GM12878 (cell line): Measurements from ENCODE around the gene MYB. TPM values are rescaled to one million over a fixed set of nuclear protein-coding genes. Genes with fewer than 3 reads are reported as not detected.

Source experiments
- ATAC-seq: fragments of 200-7000 bp; cut with Tn5 transposase; 3 replicates; pipeline ENCODE4 v1.9.1; 2020; ENCODE audit warnings: mild to moderate bottlenecking, moderate library complexity
- BruUV-seq: library from RNA; stranded (reverse); fragments of 400-500 nt; replicated peaks from 2 replicates; lab custom pipeline; 2021; lab: Mats Ljungman, UMichigan
- CTCF ChIA-PET: fragments of 300-600 bp; sonication (Branson Sonifier 250); formaldehyde crosslinking; extraction: SDS; loops from one replicate; lab custom pipeline; 2021; ENCODE audit warnings: inconsistent platforms; lab: Yijun Ruan, JAX
- POLR2A ChIA-PET: fragments of 350-600 bp; formaldehyde crosslinking; extraction: SDS; loops from one replicate; lab custom pipeline; 2021; ENCODE audit warnings: inconsistent platforms; lab: Charles Lee
- RAD21 ChIA-PET: fragments of 300-600 bp; sonication (Branson Sonifier 250); formaldehyde crosslinking; loops from one replicate; lab custom pipeline; 2023; ENCODE audit warnings: antibody characterized with exemption; ENCODE audit not compliant: unreplicated experiment; lab: Charles Lee
- SMC1A ChIA-PET: fragments of 300-600 bp; sonication (Branson Sonifier 250); formaldehyde crosslinking; loops from one replicate; lab custom pipeline; 2023; ENCODE audit not compliant: unreplicated experiment, uncharacterized antibody; lab: Charles Lee
- DNase-seq: peaks from one replicate; pipeline ENCODE4 v3.0.0-alpha.2; 2011; ENCODE audit warnings: low read depth, low spot score
- FAIRE-seq: peaks from 3 replicates; lab custom pipeline; 2011; peaks lifted over from hg19 to GRCh38; lab: Jason Lieb, UNC
- H2AFZ ChIP-seq: 2 replicates; pipeline ENCODE4 v1.6.0; 2011; ENCODE audit warnings: low read depth, low read length, control low read depth; ENCODE audit not compliant: control insufficient read depth
- H3K27ac ChIP-seq: 2 replicates; pipeline ENCODE4 v1.5.1; 2011; ENCODE audit warnings: control low read depth; ENCODE audit not compliant: control insufficient read depth, insufficient read depth
- H3K27me3 ChIP-seq, 2 experiments: replicated peaks in 1 of 2; 2 replicates each; pipeline versions ENCODE4 v1.6.0 to v1.6.1; 2011; ENCODE audit warnings: low read length in 1 of 2; ENCODE audit not compliant: control insufficient read depth in 2 of 2, insufficient read depth in 2 of 2
- H3K36me3 ChIP-seq, 2 experiments: 2 replicates each; pipeline ENCODE4 v1.5.1; 2011; ENCODE audit warnings: low read length in 1 of 2; ENCODE audit not compliant: control insufficient read depth in 2 of 2, insufficient read depth in 2 of 2
- H3K4me1 ChIP-seq: 2 replicates; pipeline ENCODE4 v1.6.1; 2011; ENCODE audit warnings: mild to moderate bottlenecking, low read length, moderate library complexity, mixed read lengths; ENCODE audit not compliant: control insufficient read depth, insufficient read depth
- H3K4me2 ChIP-seq: 2 replicates; pipeline ENCODE4 v1.6.0; 2011; ENCODE audit warnings: control low read depth; ENCODE audit not compliant: control insufficient read depth, insufficient read depth
- H3K4me3 ChIP-seq: fragments of 200-600 bp; sonication (generic); 2 replicates; pipeline ENCODE4 v1.5.1; 2016
- H3K79me2 ChIP-seq: 2 replicates; pipeline ENCODE4 v1.6.0; 2011; ENCODE audit warnings: low read length; ENCODE audit not compliant: control insufficient read depth, insufficient read depth
- H3K9ac ChIP-seq: 2 replicates; pipeline ENCODE4 v1.8.0; 2011; ENCODE audit warnings: low read length, control low read depth, mixed read lengths; ENCODE audit not compliant: control insufficient read depth, insufficient read depth
- H3K9me3 ChIP-seq: replicated peaks from 3 replicates; pipeline ENCODE4 v1.5.1; 2011; ENCODE audit warnings: mild to moderate bottlenecking, low read length; ENCODE audit not compliant: control insufficient read depth, insufficient read depth
- H4K20me1 ChIP-seq: 2 replicates; pipeline ENCODE4 v1.6.0; 2011; ENCODE audit not compliant: control insufficient read depth, insufficient read depth
- BACH1 ChIP-seq: fragments of 450-650 bp; IDR thresholded peaks from 2 replicates; pipeline ENCODE4 v1.6.1; 2017; ENCODE audit warnings: mild to moderate bottlenecking, borderline replicate concordance
- BMI1 ChIP-seq: fragments of 450-650 bp; IDR thresholded peaks from 2 replicates; pipeline ENCODE4 v1.6.1; 2016; ENCODE audit warnings: mild to moderate bottlenecking, moderate library complexity, borderline replicate concordance
- FOXK2 ChIP-seq: fragments of 450-650 bp; IDR thresholded peaks from 2 replicates; pipeline ENCODE4 v1.6.1; 2017; ENCODE audit warnings: mild to moderate bottlenecking, moderate library complexity
- HDAC6 ChIP-seq: fragments of 200-600 bp; sonication (generic); IDR thresholded peaks from one replicate; pipeline ENCODE4 v1.8.0; 2017; ENCODE audit warnings: antibody characterized with exemption; ENCODE audit not compliant: unreplicated experiment
- PRDM15 ChIP-seq: fragments of 450-650 bp; formaldehyde crosslinking; IDR thresholded peaks from 2 replicates; pipeline ENCODE4 v1.4.0; 2020; ENCODE audit warnings: mild to moderate bottlenecking, moderate library complexity
- RB1 ChIP-seq: fragments of 450-650 bp; formaldehyde crosslinking; IDR thresholded peaks from 2 replicates; pipeline ENCODE4 v1.6.1; 2017; ENCODE audit warnings: mild to moderate bottlenecking, borderline replicate concordance
- RBBP5 ChIP-seq: fragments of 200-600 bp; sonication (generic); conservative IDR thresholded peaks from 2 replicates; pipeline ENCODE4 v1.6.1; 2016
- SIX5 ChIP-seq: IDR thresholded peaks from 2 replicates; pipeline ENCODE4 v1.6.1; 2011; ENCODE audit warnings: mild to moderate bottlenecking, low read depth, low read length, moderate library complexity; ENCODE audit not compliant: severe bottlenecking
- TCF12 ChIP-seq: IDR thresholded peaks from 2 replicates; pipeline ENCODE4 v1.6.1; 2011; ENCODE audit warnings: low read depth, mild to moderate bottlenecking, low read length
- TCF3 ChIP-seq: IDR thresholded peaks from 2 replicates; pipeline ENCODE4 v1.6.1; 2012; ENCODE audit warnings: low read depth, mild to moderate bottlenecking, low read length, borderline replicate concordance; ENCODE audit not compliant: insufficient read depth
- TCF7 ChIP-seq: IDR thresholded peaks from 2 replicates; pipeline ENCODE4 v1.6.1; 2014; ENCODE audit warnings: antibody characterized with exemption, borderline replicate concordance
- WRNIP1 ChIP-seq: IDR thresholded peaks from 2 replicates; pipeline ENCODE4 v1.6.1; 2011; ENCODE audit warnings: low read depth, low read length, improper control_type of control experiment, borderline replicate concordance
- YBX1 ChIP-seq: fragments of 450-650 bp; IDR thresholded peaks from 2 replicates; pipeline ENCODE4 v1.6.1; 2016; ENCODE audit warnings: antibody characterized with exemption
- YY1 ChIP-seq: IDR thresholded peaks from 2 replicates; pipeline ENCODE4 v1.6.1; 2011; ENCODE audit warnings: low read depth, mild to moderate bottlenecking, low read length
- ZBED1 ChIP-seq: IDR thresholded peaks from 2 replicates; pipeline ENCODE4 v1.6.1; 2016; ENCODE audit warnings: borderline replicate concordance
- ZBTB40 ChIP-seq: fragments of 450-650 bp; IDR thresholded peaks from 2 replicates; pipeline ENCODE4 v1.6.1; 2016; ENCODE audit warnings: mild to moderate bottlenecking, moderate library complexity, borderline replicate concordance
- ZSCAN29 ChIP-seq: fragments of 450-650 bp; IDR thresholded peaks from 2 replicates; pipeline ENCODE4 v1.6.1; 2017; ENCODE audit warnings: mild to moderate bottlenecking, moderate library complexity
- WGBS: methylation state at CpG from one replicate; pipeline ENCODE4 v1.1.6; 2016; ENCODE audit warnings: low lambda C conversion rate; ENCODE audit not compliant: insufficient replicate concordance, insufficient coverage; ENCODE audit errors: missing lambda C conversion rate; 5-methylcytosine and 5-hydroxymethylcytosine counted together
- in situ Hi-C: fragments of 300-500 bp; cut with MboI; formaldehyde crosslinking; loops from 9 replicates; pipeline ENCODE4 v1.14.3; 2018; ENCODE audit warnings: mixed read lengths
- intact Hi-C: fragments of 100-400 bp; cut with micrococcal nuclease; formaldehyde crosslinking; loops from one replicate; pipeline ENCODE4 v1.14.2; 2022; ENCODE audit not compliant: unreplicated experiment
- polyA plus RNA-seq, 11 experiments: library from polyadenylated mRNA; depleted of rRNA in 4 of 11; unstranded in 6 of 11; stranded (reverse) in 5 of 11; fragments of >200 nt; fragmentation: Nextera tagmentation in 4 of 11; fragmentation: Illumina TruSeq in 1 of 11; extraction: Ambion mirVana in 4 of 11; extraction: Trizol in 1 of 11; gene quantifications; 1 replicate in 1 of 11; 2 replicates in 10 of 11; pipeline versions ENCODE4 v1.2.1 to v1.2.3, GENCODE V29; 2011 to 2016; ENCODE audit warnings: inconsistent platforms in 2 of 11, missing spikeins in 2 of 11, low read depth in 1 of 11
- total RNA-seq, 4 experiments: library from RNA; depleted of rRNA in 3 of 4; stranded (reverse); fragments of >200 nt in 3 of 4; fragmentation: Illumina TruSeq in 1 of 4; extraction: Trizol in 1 of 4; gene quantifications; 2 replicates each; pipeline versions ENCODE4 v1.2.1 to v1.2.3, GENCODE V29; 2013 to 2021

The MYB gene
- total and polyA plus RNA-seq, 10 of the 15 experiments (the other 5 are each of a cell fraction or from before 2014, with no cell fraction given), result 7.0 to 29.8 (median 21.5) TPM

- 67% methylated on average over 9 of the region's 9 CpGs for WGBS
- Histone ChIP-seq H3K79me2 (no peaks in the 10 kb centered on the region), H3K4me3 (no peak overlapping the region), H3K9me3 (no peaks in the 10 kb centered on the region), H3K27me3 (no peaks in the 10 kb centered on the region), H3K4me1 (no peaks in the 10 kb centered on the region; the same call in 1 of the 2 replicates), H3K27ac (no peak overlapping the region), H4K20me1 (no peaks in the 10 kb centered on the region), H2AFZ (no peak overlapping the region; the same call in 1 of the 2 replicates), H3K4me2 (peak overlapping the region; percentile 7; the same call in 1 of the 2 replicates), H3K36me3 (no peaks in the 10 kb centered on the region), H3K9ac (no peak overlapping the region)
- in situ Hi-C loops (no loop called here), intact Hi-C loops (no loop called here)
- ChIA-PET RAD21 (no interaction called here), CTCF (interaction anchor here (1.4 kb wide), 1 partner anchor 15 kb away, joined by 4 read pairs; no protein-coding TSS in a partner anchor), SMC1A (interaction anchor here (0.7 to 1.8 kb wide), 4 partner anchors 18 to 145 kb away, joined by 3 to 5 read pairs (median 4); no protein-coding TSS in a partner anchor), POLR2A (no interaction called here)
- peak; percentile 32 for ATAC-seq
- no TSS peak for BruUV-seq
- FAIRE-seq, result no peak
- TF ChIP-seq BACH1, result no peak
- no peak for TF ChIP-seq TCF3
- TF ChIP-seq ZSCAN29, result no peak
- TF ChIP-seq TCF7, result no peak
- no peak for TF ChIP-seq PRDM15 (CRISPR knock-in tag)
- TF ChIP-seq RBBP5, result no peak
- TF ChIP-seq TCF12, result no peak
- TF ChIP-seq YY1, result no peak
- no peak for TF ChIP-seq YBX1
- no peak for TF ChIP-seq ZBED1
- TF ChIP-seq HDAC6, result no peak
- TF ChIP-seq BMI1, result no peak
- no peak for TF ChIP-seq RB1
- no peak for TF ChIP-seq WRNIP1
- TF ChIP-seq ZBTB40, result no peak
- no peak for TF ChIP-seq FOXK2
- TF ChIP-seq SIX5, result no peak
- no peak for DNase-seq
These were observed 69.1 kb downstream of the MYB start for GRCh38 chr6:135250234-135250633.
